T-helper 1 cell treated with Interleukin-12 subunit alpha and Interleukin-12 subunit beta and Interleukin-4 antibody, amounts not matched to agents 30 ng/mL and 1 ng/mL, for 36 hours (primary cell): ENCODE measurements around the gene DNAH12. TPM values are rescaled to one million over a fixed set of nuclear protein-coding genes. Genes with fewer than 3 reads are reported as not detected.
"Not testable (repeated sequence)": the region's sequence is repeated elsewhere in the genome, so short reads cannot be mapped to it uniquely, and the experiment has no call there.

Source experiments
- intact Hi-C: fragments of 100-400 bp; cut with micrococcal nuclease; formaldehyde crosslinking; loops from one replicate; pipeline ENCODE4 v1.15.1; 2024
- total RNA-seq: library from RNA; stranded (reverse); gene quantifications from 2 replicates; pipeline ENCODE4 v1.2.3, GENCODE V29; 2022

Gene DNAH12
- total RNA-seq, 1 donor from 2014 or later: 0.10 TPM

GRCh38 chr3:57530071-57530608, 14.0 kb downstream of the DNAH12 start:
- intact Hi-C loops: no loop called here

GRCh38 chr3:57518276-57518915, 25.7 kb downstream of the DNAH12 start:
- intact Hi-C loops: no loop called here

DNA sequence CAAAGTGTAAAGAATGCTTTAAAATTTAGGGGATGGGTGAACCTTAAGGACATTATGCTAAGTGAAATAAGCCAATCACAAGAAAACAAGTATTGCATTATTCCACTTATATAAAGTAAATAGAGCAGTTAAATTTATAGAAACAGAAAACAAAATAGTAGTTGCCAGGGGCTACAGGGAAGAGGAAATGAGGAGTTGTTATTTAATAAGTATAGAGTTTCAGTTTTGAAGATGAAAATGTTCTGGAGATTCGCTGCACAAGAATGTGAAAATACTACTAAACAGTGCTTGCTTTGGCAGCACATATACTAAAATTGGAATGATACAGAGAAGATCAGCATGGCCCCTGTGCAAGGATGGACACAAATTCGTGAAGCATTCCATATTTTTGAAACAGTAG, 32.0 kb downstream of the DNAH12 start:
- intact Hi-C loops: no loop called here

- intact Hi-C loops: no loop called here
These were observed 38.2 kb downstream of the DNAH12 start for GRCh38 chr3:57505901-57506300.

GRCh38 chr3:57500506-57500905, 43.6 kb downstream of the DNAH12 start:
- intact Hi-C loops: no loop called here

GRCh38 chr3:57497904-57498303, 46.2 kb downstream of the DNAH12 start:
- intact Hi-C loops: no loop called here

DNA sequence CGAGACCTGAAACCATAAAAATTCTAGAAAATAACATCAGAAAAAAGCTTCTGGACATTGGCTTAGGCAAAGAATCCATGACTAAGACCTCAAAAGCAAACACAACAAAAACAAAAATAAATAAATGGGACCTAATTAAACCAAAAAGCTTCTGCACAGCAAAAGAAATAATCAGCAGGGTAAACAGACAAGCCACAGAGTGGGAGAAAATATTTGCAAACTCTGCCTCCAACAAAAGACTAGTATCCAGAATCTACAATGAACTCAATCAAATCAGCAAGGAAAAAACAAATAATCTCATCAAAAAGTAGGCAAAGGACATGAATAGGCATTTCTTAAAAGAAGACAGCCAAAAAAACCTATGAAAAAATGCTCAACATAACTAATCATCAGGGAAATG, 59.6 kb downstream of the DNAH12 start:
- intact Hi-C loops: no loop called here

GRCh38 chr3:57477193-57477592, 67.0 kb downstream of the DNAH12 start:
- intact Hi-C loops: not testable (repeated sequence)

GRCh38 chr3:57464801-57465200, 79.3 kb downstream of the DNAH12 start:
- intact Hi-C loops: no loop called here

DNA sequence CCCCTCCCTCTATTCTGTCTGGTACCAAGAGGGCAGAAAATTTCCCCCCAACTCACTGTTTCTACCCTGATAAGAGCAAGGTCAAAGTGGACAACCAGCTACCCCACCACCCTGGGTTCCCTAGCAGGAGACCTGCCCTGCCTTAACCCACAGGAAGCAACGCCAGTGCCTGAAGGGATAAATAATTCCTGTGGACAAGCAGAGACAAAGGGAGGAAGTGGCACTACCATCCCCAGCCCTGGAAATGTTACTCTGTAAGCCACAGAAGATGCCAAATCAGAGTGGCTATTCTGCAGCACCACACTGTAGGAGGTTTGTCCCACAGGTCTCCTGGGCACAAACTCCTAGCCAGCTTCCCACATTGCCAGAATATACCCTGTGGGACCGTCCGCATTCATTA, 80.1 kb downstream of the DNAH12 start:
- intact Hi-C loops: no loop called here

GRCh38 chr3:57451150-57451846, 92.8 kb downstream of the DNAH12 start:
- intact Hi-C loops: no loop called here

GRCh38 chr3:57449276-57449847, 94.8 kb downstream of the DNAH12 start:
- intact Hi-C loops: not testable (repeated sequence)

DNA sequence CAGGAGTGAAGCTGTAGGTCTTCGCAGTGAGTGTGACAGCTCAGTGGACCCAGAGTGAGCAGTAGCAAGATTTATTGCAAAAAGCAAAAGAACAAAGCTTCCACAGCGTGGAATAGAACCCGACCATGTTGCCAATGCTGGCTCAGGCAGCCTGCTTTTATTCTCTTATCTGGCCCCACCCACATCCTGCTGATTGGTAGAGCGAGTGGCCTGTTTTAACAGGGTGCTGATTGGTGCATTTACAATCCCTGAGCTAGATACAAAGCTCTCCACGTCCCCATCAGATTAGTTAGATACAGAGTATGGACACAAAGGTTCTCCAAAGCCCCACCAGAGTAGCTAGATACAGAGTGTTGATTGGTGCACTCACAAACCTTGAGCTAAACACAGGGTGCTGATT, 95.7 kb downstream of the DNAH12 start:
- intact Hi-C loops: not testable (repeated sequence)

DNA sequence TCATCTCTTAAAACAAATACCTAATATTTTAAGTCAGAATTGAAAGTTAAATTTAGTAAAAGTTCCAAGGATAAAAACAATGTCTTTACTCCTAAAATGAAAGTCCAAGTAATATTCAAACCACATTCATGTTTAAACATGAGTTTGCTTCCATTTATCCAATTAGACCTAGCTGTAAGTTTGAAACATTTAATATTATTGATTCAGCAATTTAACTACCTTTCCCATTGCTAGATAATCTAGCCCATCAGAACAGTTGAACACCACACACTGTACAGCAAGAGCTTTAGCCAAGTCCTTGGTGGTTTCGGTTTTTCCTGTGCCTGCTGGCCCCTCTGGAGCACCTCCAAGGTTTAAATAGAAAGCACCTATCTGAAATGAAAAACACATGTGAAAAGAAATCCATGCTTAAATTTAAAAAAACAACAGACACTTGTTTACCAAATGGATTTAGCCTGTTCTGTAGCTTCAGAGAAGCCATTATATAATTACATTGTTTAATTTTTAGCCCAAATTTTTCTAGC, 97.8 kb downstream of the DNAH12 start:
- intact Hi-C loops: no loop called here

- intact Hi-C loops: no loop called here
These were observed 99.7 kb downstream of the DNAH12 start for GRCh38 chr3:57444469-57444868.

GRCh38 chr3:57440144-57440543, 104.0 kb downstream of the DNAH12 start:
- intact Hi-C loops: not testable (repeated sequence)

- intact Hi-C loops: not testable (repeated sequence)
These were observed 105.7 kb downstream of the DNAH12 start for GRCh38 chr3:57438460-57438859.

GRCh38 chr3:57436195-57436761, 107.9 kb downstream of the DNAH12 start:
- intact Hi-C loops: no loop called here

- intact Hi-C loops: no loop called here
These were observed 110.1 kb downstream of the DNAH12 start for GRCh38 chr3:57434041-57434440.

DNA sequence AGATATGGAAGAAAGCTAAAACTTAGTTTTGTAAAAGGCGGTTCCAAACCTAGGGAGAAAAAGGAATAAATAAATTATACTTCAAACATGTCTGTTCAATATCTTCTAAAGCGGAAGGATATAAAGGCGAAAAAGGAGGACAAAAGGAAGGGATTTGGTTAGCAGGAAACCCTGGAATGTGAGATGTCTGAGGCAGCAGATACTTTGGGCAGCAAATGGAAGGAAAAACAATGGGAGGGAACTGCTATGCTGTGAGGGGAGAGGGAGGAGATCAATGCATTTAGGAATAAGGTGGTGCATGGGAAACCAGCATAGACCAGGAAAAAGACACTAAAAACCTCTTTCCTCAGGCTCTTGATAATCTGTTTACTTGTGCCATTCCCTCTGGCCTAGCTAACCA, 120.8 kb downstream of the DNAH12 start:
- intact Hi-C loops: no loop called here

DNA sequence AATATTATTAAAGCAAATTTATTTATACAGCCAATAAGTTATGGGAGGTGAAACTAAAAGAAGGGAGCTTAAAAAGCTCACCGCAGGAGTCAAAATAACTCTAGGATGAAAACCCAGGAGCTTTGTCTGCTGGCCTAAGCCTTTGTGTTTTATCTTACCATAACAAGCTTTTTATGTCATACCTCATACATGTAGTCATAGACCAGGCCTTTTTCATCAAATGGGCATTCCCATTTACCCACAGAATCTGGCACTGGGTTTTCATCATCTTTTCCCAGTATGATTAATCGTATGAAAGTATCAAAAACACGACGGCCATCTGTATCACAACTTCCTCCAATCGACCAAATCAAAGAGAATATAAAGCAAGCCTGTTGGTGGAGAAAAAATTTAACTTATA, 122.8 kb downstream of the DNAH12 start:
- intact Hi-C loops: no loop called here

GRCh38 chr3:57420001-57420400, 124.1 kb downstream of the DNAH12 start:
- intact Hi-C loops: no loop called here
